GM19351 (cell line): ENCODE results near the gene ADGRB2.
"Not testable (repeated sequence)": the region's sequence is repeated elsewhere in the genome, so short reads cannot be mapped to it uniquely, and the experiment has no call there.

Source experiments
- ATAC-seq: cut with Tn5 transposase; IDR thresholded peaks from one replicate; pipeline ENCODE4 v1.9.1; 2021; ENCODE audit warnings: mild to moderate bottlenecking, moderate library complexity; ENCODE audit not compliant: unreplicated experiment

ADGRB2 gene

DNA sequence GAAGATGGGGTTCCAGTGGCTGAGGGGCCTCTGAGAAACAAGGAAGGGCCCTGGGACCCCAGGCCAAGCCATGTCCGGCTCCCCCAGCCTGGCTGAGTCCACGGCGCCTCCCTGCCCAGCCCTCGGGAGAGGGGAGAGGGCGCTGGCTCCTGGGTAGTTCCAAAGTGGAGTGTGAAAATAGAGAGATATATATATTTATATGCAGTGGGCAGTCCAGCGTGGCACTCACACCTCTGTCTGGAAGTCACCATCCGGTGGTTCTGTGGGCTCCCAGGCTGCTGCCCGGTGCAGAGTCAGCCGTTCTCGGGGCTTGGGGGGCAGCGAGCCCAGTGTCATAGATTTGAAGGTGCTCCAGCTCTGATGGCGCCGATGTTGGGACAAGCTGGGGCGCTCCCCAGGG, 36.9 kb downstream of the ADGRB2 start:
- no peak for ATAC-seq

DNA sequence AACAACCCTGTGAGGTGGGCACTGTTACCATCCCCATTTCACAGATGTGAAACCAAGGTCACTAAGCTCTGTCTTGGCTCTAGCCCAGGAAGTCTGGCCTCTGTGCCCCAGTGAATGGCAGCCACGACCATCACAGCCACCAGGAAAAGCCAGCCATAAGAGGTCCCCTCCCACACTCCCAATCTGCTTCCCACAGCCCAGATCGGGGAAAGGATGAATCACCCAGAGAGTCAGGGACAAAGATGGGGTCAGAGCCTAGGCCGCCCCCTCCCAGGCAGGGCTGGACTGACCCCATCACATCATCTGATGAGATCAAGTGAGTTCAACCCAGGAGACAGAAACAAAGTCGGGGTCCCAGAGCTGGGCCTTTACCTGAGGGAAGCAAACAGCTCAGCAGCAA, 37.4 kb downstream of the ADGRB2 start:
- no peak for ATAC-seq

DNA sequence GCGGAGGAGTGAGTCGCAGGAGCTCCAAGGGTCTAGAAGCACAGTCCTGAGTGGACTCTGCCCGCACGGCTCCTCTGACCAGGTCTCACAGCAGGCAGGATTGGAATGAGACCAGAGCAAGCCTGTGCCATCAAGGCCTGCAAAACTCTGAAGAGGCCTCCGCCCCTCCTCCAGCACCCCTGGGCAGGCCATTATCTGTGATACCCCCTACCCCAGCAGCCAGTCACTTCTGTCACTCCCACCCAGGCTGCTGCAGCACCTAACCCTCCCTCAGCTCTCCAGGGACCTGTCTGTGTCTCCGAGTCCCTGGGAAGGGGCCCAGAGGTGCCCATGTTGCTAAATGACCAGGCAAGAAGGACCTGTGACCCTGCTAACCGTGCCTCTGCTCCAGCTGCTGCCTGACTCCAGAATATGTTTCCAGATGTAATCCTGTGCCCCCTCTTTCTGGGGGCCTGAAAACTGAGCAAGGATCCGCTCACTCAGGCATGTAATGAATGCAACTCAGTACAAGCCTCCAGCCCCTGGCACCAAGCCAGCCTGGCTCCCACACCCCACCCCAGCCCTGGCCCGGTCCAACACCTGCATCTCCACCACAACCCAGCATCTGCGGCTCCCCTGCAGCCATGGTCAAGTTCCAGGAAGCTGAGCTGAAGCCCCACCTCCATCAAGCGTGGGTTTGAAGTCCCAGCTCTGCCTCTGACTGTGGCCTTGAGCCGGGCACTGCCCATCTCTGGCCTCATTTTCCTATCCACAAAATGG, 38.2 kb downstream of the ADGRB2 start:
- ATAC-seq, result no peak

GRCh38 chr1:31725134-31725533, 39.0 kb downstream of the ADGRB2 start:
- ATAC-seq, result no peak

GRCh38 chr1:31723828-31724359, 40.2 kb downstream of the ADGRB2 start:
- no peak for ATAC-seq

GRCh38 chr1:31718327-31718897, 45.7 kb downstream of the ADGRB2 start:
- ATAC-seq, result no peak

- no peak for ATAC-seq
Measured at GRCh38 chr1:31717341-31717740, 46.8 kb downstream of the ADGRB2 start.

DNA sequence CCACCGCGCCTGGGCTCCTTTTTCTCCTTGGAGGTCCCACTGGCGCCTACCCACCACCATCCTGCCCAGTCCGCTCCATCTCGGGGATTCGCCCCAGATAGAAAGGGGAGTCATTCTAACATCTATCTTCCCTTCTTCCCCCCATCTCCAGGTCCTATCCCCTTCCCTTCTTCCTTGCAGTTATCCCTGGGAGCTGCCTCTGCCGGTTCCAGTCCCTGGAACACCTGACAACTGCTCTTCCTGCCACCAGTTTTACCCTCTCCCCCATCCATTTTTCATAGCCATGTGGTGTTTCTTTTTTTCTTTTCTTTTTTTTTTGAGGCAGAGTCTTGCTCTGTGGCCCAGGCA, 48.3 kb downstream of the ADGRB2 start:
- no peak for ATAC-seq

DNA sequence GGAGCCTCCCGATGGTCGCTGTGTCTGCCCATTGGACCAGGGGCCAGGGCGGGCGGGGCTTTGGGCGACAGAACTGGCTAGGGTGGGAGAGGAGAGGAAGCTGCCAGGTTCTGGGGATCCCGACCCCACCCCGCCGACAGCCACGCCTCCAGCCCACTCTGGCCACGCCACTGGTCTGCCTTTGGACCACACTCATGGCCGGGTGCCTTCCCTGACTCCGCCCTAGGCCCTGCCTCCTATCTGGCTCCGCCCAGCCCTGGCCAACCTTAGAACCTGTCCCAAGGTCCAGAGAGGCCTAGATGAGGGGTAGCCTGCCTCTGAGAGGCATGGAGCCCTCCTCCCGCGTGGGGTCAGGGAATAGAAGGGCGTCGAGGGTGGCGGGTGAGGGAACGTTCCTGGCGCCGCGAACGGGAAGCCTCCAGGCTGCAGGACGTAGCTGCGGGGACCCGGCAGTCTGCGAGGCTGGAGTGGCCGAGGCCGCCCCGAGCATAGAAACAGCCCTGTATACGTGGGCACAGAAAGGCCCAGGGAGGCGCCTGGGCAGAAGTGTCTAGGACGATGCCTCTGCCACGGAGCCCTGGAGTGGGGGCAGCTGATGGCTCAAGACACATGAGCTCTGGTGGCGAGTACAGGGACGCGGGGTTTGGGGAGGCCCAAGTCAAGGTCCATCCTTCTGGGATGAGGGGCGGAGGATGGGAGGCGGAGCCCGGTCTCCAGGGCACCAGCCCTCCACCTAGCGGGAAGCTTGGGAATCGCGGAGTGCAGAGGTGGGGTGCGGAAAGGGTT, 48.9 kb downstream of the ADGRB2 start:
- peak; percentile 66 for ATAC-seq

GRCh38 chr1:31714442-31715086, 49.6 kb downstream of the ADGRB2 start:
- ATAC-seq, result no peak

DNA sequence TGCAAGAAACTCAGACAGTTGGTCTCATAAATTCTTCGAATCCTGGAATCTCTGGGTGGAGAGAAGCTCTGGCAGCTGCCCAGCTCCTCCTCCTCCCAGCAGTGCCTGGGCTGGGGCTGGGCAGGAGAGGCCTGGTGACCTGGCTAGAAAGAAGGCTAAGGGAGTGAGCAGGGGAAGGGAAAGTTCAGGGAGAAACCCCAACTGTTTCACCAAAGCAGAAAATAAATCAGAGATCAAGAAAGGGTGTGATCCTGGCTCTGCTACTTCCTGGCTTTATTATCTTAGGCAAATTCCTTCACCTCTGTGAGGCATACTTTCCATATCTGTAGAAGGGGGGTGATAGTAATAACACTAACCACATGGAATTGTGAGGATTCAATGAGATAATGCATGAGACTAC, 51.5 kb downstream of the ADGRB2 start:
- ATAC-seq, result no peak

DNA sequence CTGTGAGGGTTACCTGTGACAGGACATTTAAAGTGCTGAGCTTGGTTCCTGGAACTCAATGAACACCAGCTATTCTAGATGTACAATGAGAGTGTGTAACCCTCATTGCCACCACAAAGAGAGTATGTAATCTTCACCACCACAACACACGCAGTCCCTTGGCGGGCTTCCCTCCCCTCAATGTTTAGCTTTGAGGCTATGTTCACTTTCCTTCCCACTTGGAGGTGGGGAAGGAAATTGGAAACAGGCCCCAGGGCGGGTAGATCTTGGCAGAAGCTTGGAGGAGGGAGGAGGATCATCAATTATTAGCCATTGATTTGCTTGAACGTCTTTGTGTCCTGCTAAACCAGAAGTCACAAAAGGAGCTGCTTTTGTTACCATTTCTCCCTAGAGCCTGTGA, 52.1 kb downstream of the ADGRB2 start:
- no peak for ATAC-seq

- no peak for ATAC-seq
Measured at GRCh38 chr1:31708324-31708723, 55.8 kb downstream of the ADGRB2 start.

DNA sequence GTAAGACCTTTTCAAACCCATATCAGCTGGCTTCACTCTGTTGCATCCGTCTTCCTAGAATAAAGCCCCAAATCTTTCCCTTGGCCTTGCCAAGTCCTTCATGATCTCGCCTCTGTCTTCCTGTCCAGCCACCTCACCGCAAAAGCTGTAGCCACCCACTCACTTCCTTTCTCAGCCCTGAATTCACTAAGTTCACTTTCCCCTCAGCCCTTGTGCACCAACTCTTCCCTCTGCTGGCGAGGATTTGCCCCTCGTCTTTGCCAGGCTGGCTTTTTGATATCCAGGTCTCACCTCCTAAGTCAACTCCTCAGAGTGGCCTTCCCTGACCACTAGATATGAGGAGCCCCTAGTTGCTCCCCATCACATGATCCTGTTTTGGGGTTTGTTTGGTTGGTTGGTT, 56.4 kb downstream of the ADGRB2 start:
- ATAC-seq, result no peak

DNA sequence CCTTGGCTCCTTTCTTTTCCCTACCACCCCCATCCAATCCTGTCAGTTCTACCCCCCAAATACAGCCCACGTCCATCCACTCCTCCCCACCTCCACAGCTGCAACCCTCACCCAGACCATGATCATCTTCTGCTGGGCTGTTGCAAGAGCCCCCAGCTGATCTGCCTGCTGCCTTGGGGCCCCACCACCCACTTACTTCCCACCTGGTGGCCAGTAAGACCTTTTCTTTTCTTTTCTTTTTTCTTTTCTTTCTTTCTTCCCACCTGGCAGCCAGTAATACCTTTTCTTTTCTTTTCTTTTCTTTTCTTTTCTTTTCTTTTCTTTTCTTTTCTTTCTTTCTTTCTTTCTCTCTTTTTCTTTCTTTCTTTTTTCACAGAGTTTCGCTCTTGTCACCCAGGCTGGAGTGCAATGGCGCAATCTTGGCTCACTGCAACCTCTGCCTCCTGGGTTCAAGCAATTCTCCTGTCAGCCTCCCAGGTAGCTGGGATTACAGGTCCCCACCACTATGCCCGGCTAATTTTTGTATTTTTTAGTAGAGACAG, 57.0 kb downstream of the ADGRB2 start:
- ATAC-seq, result not testable (repeated sequence)

- no peak for ATAC-seq
Measured at GRCh38 chr1:31706384-31707058, 57.6 kb downstream of the ADGRB2 start.

DNA sequence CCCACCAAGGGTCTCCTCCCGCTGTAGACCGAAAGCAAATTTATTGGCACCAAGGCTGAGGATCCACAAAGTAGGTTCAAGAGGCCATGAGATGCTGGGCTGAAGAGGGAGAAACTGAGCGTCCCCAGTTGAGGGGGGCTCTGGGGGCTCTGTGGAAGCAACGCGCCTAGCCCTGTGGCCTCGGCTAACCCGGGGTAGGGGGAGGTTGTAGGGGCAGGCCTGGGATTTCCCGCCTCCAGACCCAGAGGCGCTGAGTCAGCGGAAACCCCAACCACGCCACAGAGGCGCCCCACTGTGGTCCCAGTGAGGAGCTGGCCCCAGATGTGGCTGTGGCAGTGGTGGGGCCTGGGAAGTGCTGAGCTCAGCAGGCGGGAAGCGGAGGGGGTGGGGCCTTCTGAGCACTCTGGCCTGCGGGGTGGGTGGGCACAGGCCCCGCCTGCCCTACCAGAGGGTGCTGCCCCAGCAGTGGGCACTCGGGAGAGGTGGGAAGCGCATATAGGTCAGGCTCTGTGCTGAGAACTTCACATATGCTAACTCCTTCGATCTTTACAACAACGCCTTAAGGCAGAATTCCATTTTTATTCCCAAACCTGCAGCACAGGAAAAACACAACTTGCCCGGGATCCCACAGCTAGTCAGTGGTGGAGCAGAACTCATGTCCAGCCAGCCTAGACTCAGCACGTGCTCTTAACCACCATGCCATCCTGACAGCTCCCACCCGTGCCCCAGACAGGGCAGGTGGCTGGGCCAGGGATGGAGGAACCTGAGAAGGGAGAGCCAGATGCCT, 58.9 kb downstream of the ADGRB2 start:
- no peak for ATAC-seq

DNA sequence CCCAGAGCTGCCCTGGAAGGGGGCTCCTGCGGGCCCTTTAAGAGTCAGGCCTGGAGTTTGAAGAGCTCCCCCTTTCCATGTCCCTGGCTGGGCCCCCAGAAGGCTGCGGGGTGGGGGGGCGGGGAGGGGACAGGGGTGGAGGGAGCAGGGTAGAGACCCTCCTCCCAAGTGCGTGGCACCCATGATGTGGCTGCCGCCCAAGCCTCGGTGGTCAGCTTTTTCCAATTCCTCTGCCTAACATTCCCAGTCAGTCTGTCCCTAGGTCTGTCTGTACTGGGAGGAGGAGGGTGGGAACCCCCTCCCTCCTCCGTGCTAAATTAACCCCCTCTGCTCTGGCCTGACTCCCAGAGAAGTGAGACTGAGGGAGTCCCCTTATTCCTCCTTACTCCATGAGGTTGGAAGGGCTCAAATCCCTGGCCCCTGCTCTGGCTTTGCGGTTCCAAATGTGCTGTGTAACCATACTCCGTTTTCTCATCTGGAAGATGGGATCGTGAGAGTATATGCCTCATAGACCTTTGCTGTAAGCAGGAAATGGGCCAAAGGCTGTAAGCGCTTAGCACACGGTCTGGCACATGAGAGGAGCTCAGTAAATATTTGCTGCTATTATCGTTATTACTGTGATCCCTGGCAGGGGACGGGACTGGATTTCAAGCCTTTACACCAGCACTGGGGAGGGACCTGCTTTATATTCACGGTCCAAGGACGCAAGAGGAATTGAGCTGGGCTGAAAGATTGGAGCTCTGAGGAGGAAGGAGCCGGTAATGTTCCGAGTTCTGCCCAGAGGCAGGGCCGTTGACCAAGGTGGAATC, 59.7 kb downstream of the ADGRB2 start:
- no peak for ATAC-seq
